Hepatocyte (in vitro differentiated cells): ENCODE data around the gene FGGY.

Source experiments
- EZH2 ChIP-seq: fragments of 200-600 bp; sonication (generic); IDR thresholded peaks from 2 replicates; pipeline ENCODE4 v1.6.1; 2016; ENCODE audit warnings: antibody characterized with exemption, mild to moderate bottlenecking, borderline replicate concordance
- EZH2phosphoT487 ChIP-seq: fragments of 200-600 bp; sonication (generic); IDR thresholded peaks from one replicate; pipeline ENCODE4 v1.6.1; 2018; ENCODE audit warnings: antibody characterized with exemption, mild to moderate bottlenecking, low read depth, moderate library complexity; ENCODE audit not compliant: unreplicated experiment, severe bottlenecking

DNA sequence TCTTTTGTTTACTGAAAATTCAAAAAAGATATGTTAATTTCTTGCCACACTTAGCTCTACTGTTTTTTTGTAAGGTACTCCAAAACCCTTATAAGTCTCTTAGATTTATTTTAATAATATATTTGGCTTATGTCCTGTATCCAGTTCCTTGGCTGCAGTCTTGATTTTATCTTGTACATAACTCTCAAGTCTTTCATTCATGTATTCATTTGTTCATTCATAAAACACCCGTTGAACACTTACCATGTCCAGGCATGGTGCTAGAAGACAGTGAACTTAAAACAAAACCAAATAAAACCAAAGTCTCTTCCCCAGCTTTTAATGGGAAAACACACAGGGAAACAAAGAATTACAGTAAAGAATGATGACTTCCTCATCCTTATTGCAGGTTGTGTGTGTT is 215.8 kb downstream of the FGGY start:
- no peak for TF ChIP-seq EZH2phosphoT487
- no peak for TF ChIP-seq EZH2
